HepG2 (cell line): ENCODE results near the gene LASP1. TPM values are rescaled to one million over a fixed set of nuclear protein-coding genes. Genes with fewer than 3 reads are reported as not detected.

Source experiments
- ADNP ChIP-seq: sonication (generic); formaldehyde crosslinking; IDR thresholded peaks from 2 replicates; pipeline ENCODE4 v1.4.0; 2020; ENCODE audit warnings: missing genetic modification reagents
- ATF2 ChIP-seq: sonication (generic); formaldehyde crosslinking; IDR thresholded peaks from 2 replicates; pipeline ENCODE4 v1.4.0; 2020; ENCODE audit warnings: missing genetic modification reagents
- BHLHE40 ChIP-seq: IDR thresholded peaks from 2 replicates; pipeline ENCODE4 v1.6.1; 2011; ENCODE audit warnings: low read length, improper control_type of control experiment
- CEBPG ChIP-seq: IDR thresholded peaks from 2 replicates; pipeline ENCODE4 v1.6.1; 2016
- CHD2 ChIP-seq: IDR thresholded peaks from 2 replicates; pipeline ENCODE4 v1.6.1; 2011; ENCODE audit warnings: low read depth, low read length, improper control_type of control experiment
- DNMT1 ChIP-seq: sonication (generic); formaldehyde crosslinking; IDR thresholded peaks from 2 replicates; pipeline ENCODE4 v1.5.1; 2020; ENCODE audit warnings: mild to moderate bottlenecking, missing genetic modification reagents
- DR1 ChIP-seq: sonication (generic); formaldehyde crosslinking; IDR thresholded peaks from 2 replicates; pipeline ENCODE4 v1.8.0; 2021; ENCODE audit warnings: mild to moderate bottlenecking, missing genetic modification reagents, inconsistent platforms
- ELF1 ChIP-seq: sonication (generic); formaldehyde crosslinking; IDR thresholded peaks from 2 replicates; pipeline ENCODE4 v1.4.0; 2020; ENCODE audit warnings: missing genetic modification reagents
- GTF3A ChIP-seq: sonication (generic); formaldehyde crosslinking; conservative IDR thresholded peaks from 2 replicates; pipeline ENCODE4 v1.4.0; 2020; ENCODE audit warnings: mild to moderate bottlenecking, missing genetic modification reagents
- IKZF1 ChIP-seq: fragments of 450-650 bp; IDR thresholded peaks from 2 replicates; pipeline ENCODE4 v1.7.1; 2016
- IRF9 ChIP-seq: sonication (generic); formaldehyde crosslinking; IDR thresholded peaks from 2 replicates; pipeline ENCODE4 v1.8.0; 2022; ENCODE audit warnings: missing genetic modification reagents, mild to moderate bottlenecking, borderline replicate concordance
- KDM5A ChIP-seq: fragments of 200-600 bp; sonication (generic); IDR thresholded peaks from 2 replicates; pipeline ENCODE4 v1.7.0; 2018; ENCODE audit warnings: antibody characterized with exemption, mild to moderate bottlenecking, low read length, borderline replicate concordance
- NR2F6 ChIP-seq, 2 experiments: IDR thresholded peaks; 2 replicates each; pipeline ENCODE4 v1.6.1; 2016; ENCODE audit warnings: antibody characterized with exemption in 1 of 2, mild to moderate bottlenecking in 1 of 2
- PAWR ChIP-seq: sonication (generic); formaldehyde crosslinking; IDR thresholded peaks from 2 replicates; pipeline ENCODE4 v1.4.0; 2020; ENCODE audit warnings: missing genetic modification reagents, mild to moderate bottlenecking, borderline replicate concordance
- RBAK ChIP-seq: sonication (generic); formaldehyde crosslinking; IDR thresholded peaks from 2 replicates; pipeline ENCODE4 v1.5.1; 2020; ENCODE audit warnings: mild to moderate bottlenecking, missing genetic modification reagents
- RBM22 ChIP-seq: fragments of 200-400 bp; formaldehyde crosslinking; optimal IDR thresholded peaks from 2 replicates; pipeline ENCODE3; 2017; ENCODE audit warnings: mild to moderate bottlenecking, low read length, moderate library complexity
- RFX3 ChIP-seq: IDR thresholded peaks from 2 replicates; pipeline ENCODE4 v1.6.1; 2016; ENCODE audit warnings: missing biosample characterization, missing genetic modification reagents
- TBL1XR1 ChIP-seq: fragments of 150-350 bp; IDR thresholded peaks from 2 replicates; pipeline ENCODE4 v1.6.1; 2014; ENCODE audit warnings: borderline replicate concordance, low read length; ENCODE audit not compliant: partially characterized antibody
- ZC3H13 ChIP-seq: sonication (generic); formaldehyde crosslinking; IDR thresholded peaks from 2 replicates; pipeline ENCODE4 v1.8.1; 2023; ENCODE audit warnings: mild to moderate bottlenecking, missing genetic modification reagents, moderate library complexity
- ZKSCAN1 ChIP-seq: fragments of 150-350 bp; IDR thresholded peaks from 2 replicates; pipeline ENCODE4 v1.6.1; 2014; ENCODE audit warnings: low read length
- ZNF235 ChIP-seq: sonication (generic); formaldehyde crosslinking; IDR thresholded peaks from 2 replicates; pipeline ENCODE4 v1.8.1; 2023; ENCODE audit warnings: mild to moderate bottlenecking, missing genetic modification reagents, borderline replicate concordance
- ZNF335 ChIP-seq: sonication (generic); formaldehyde crosslinking; IDR thresholded peaks from 2 replicates; pipeline ENCODE4 v1.4.0; 2020; ENCODE audit warnings: missing genetic modification reagents
- ZNF441 ChIP-seq: sonication (generic); formaldehyde crosslinking; IDR thresholded peaks from 2 replicates; pipeline ENCODE4 v1.7.0; 2021; ENCODE audit warnings: missing genetic modification reagents, borderline replicate concordance
- ZNF567 ChIP-seq: sonication (generic); formaldehyde crosslinking; IDR thresholded peaks from 2 replicates; pipeline ENCODE4 v1.8.1; 2023; ENCODE audit warnings: mild to moderate bottlenecking, missing genetic modification reagents, borderline replicate concordance
- ZNF737 ChIP-seq: sonication (generic); formaldehyde crosslinking; IDR thresholded peaks from 2 replicates; pipeline ENCODE4 v1.5.0; 2020; ENCODE audit warnings: missing genetic modification reagents, mild to moderate bottlenecking, borderline replicate concordance
- ZNF782 ChIP-seq: sonication (generic); formaldehyde crosslinking; IDR thresholded peaks from 2 replicates; pipeline ENCODE4 v1.4.0; 2020; ENCODE audit warnings: missing genetic modification reagents, mild to moderate bottlenecking, borderline replicate concordance
- ZNF790 ChIP-seq: sonication (generic); formaldehyde crosslinking; IDR thresholded peaks from 2 replicates; pipeline ENCODE4 v1.8.0; 2022; ENCODE audit warnings: missing genetic modification reagents, mild to moderate bottlenecking, borderline replicate concordance
- ZSCAN5A ChIP-seq: sonication (generic); formaldehyde crosslinking; IDR thresholded peaks from 2 replicates; pipeline ENCODE4 v1.8.0; 2022; ENCODE audit warnings: mild to moderate bottlenecking, missing genetic modification reagents, borderline replicate concordance
- polyA plus RNA-seq, 8 experiments: library from polyadenylated mRNA; depleted of rRNA in 3 of 8; stranded (reverse) in 7 of 8; unstranded in 1 of 8; fragments of >200 nt; fragmentation: Illumina TruSeq in 4 of 8; extraction: Trizol in 4 of 8; gene quantifications; 2 replicates each; pipeline versions ENCODE4 v1.2.1 to v1.2.3, GENCODE V29; 2011 to 2016; ENCODE audit warnings: low read depth in 4 of 8, missing spikeins in 1 of 8, mixed read lengths in 1 of 8; ENCODE audit not compliant: insufficient read depth in 1 of 8
- total RNA-seq, 5 experiments: library from RNA; depleted of rRNA; stranded (reverse); fragments of >200 nt; fragmentation: Illumina TruSeq; extraction: Trizol; gene quantifications; 2 replicates each; pipeline ENCODE4 v1.2.3, GENCODE V29; 2016; ENCODE audit warnings: low read depth in 1 of 5
- TF ChIP-seq, protein P1 (sequence below): fragments of 450-650 bp; IDR thresholded peaks from 2 replicates; pipeline ENCODE4 v1.6.1; 2017

The LASP1 gene
- total and polyA plus RNA-seq, 2 of the 13 experiments (the other 11 are each of a cell fraction or from before 2014, with no cell fraction given) = 70.1 to 97.0 TPM

GRCh38 chr17:38852771-38853291 lies 17.0 kb upstream of the LASP1 start (continued):
- no peak for TF ChIP-seq ZSCAN5A (CRISPR knock-in tag)
- no peak for TF ChIP-seq RFX3
- no peak for TF ChIP-seq IRF9 (CRISPR knock-in tag)
- TF ChIP-seq, protein P1, sequence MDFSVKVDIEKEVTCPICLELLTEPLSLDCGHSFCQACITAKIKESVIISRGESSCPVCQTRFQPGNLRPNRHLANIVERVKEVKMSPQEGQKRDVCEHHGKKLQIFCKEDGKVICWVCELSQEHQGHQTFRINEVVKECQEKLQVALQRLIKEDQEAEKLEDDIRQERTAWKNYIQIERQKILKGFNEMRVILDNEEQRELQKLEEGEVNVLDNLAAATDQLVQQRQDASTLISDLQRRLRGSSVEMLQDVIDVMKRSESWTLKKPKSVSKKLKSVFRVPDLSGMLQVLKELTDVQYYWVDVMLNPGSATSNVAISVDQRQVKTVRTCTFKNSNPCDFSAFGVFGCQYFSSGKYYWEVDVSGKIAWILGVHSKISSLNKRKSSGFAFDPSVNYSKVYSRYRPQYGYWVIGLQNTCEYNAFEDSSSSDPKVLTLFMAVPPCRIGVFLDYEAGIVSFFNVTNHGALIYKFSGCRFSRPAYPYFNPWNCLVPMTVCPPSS = no peak
- TF ChIP-seq ZNF782 (CRISPR knock-in tag) = no peak
- TF ChIP-seq ELF1 = no peak
- TF ChIP-seq ZNF441 = 0 out of 2 replicates have a peak, but pooled peaks have one; percentile 65
- TF ChIP-seq ZNF235 (CRISPR knock-in tag) = peak; percentile 1; the same call in 1 of the 2 replicates
- TF ChIP-seq ZNF790 = no peak
- TF ChIP-seq RBM22 = peak; percentile 87
- TF ChIP-seq DR1 (CRISPR knock-in tag) = no peak
- no peak for TF ChIP-seq GTF3A (CRISPR knock-in tag)
- no peak for TF ChIP-seq ADNP
- no peak for TF ChIP-seq CHD2
- no peak for TF ChIP-seq ZNF567 (CRISPR knock-in tag)
- peak; percentile 12; the same call in 1 of the 2 replicates for TF ChIP-seq KDM5A
- TF ChIP-seq RBAK = no peak
- no peak for TF ChIP-seq IKZF1
- no peak for TF ChIP-seq ZKSCAN1
- TF ChIP-seq DNMT1 (CRISPR knock-in tag) = no peak
- no peak for TF ChIP-seq BHLHE40
- no peak for TF ChIP-seq PAWR (CRISPR knock-in tag)
- no peak for TF ChIP-seq TBL1XR1
- no peak for TF ChIP-seq NR2F6 (IDR thresholded peaks at IDR 0.05)
- TF ChIP-seq NR2F6 (CRISPR knock-in tag; IDR thresholded peaks at IDR 0.05) = no peak
- TF ChIP-seq CEBPG = no peak
- TF ChIP-seq ATF2 (CRISPR knock-in tag) = no peak
- TF ChIP-seq ZNF737 (CRISPR knock-in tag) = no peak
- no peak for TF ChIP-seq ZC3H13 (CRISPR knock-in tag)
- no peak for TF ChIP-seq ZNF335
